ENCODE measurements around the gene CDC42BPA. TPM values are rescaled to one million over a fixed set of nuclear protein-coding genes. Genes with fewer than 3 reads are reported as not detected.

CDC42BPA gene
- total and polyA plus RNA-seq, 2 experiments from 2014 or later = 28.6 to 39.1 TPM

DNA sequence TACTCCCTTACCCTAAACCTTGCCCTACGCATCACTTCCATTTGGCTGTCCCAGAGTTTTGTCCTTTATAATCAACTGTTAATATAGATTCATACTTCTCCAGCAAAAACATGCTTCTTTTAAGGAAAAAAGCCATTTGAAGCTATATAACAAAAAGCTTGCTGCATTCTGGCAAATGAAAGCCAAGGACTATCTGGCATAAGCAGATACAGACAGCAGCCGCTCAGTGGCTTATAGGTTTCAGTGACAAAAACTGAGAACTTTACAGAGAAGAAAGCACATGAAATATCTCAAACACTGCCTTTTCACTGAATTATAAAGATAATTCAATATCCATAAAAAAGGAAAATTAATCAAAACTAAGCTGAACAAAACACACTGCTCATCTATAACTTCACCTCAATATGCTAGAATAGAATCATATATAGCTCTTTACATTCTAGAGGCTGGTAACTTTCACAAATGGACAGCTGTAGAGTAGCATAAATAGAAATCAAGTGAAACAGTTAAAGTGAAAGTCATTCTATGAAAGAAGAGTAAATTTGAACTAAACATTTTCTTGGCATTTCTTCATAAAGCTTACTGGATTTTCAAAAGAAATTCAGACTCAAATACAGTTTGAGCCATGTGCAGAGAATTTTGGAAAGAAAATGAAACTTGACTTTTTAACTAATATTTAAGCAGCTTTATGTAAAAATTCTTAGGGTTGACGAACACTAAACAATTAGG, 19.6 kb downstream of the CDC42BPA start:
- Histone ChIP-seq H4K20me1 (ENCODE audit: insufficient read depth) (0 out of 2 replicates have a peak, but pooled peaks cover 4% of the 10 kb centered on the region), H2AFZ (no peak overlapping the region), H3K4me3 (peak overlapping the region; percentile 64), H3K4me1 (ENCODE audit: insufficient read depth) (peaks cover 22% of the 10 kb centered on the region), H3K27me3 (replicated peaks; ENCODE audit: insufficient read depth) (no peaks in the 10 kb centered on the region), H3K36me3 (ENCODE audit: low read depth) (no peaks in the 10 kb centered on the region), H3K9me2 (ENCODE audit: insufficient read depth) (no peaks in the 10 kb centered on the region), H3F3A (ENCODE audit: insufficient read depth) (peaks cover 36% of the 10 kb centered on the region), H3K9me3 (ENCODE audit: low read depth) (no peaks in the 10 kb centered on the region), H3K27ac (peak overlapping the region; percentile 70), H3K4me2 (ENCODE audit: unreplicated experiment) (peak overlapping the region; percentile 93), H3K9ac (peak overlapping the region; percentile 56), H3K79me2 (ENCODE audit: insufficient read depth) (peaks cover 100% of the 10 kb centered on the region)
- TF ChIP-seq EZH2 (IDR thresholded peaks at IDR 0.05; ENCODE audit: insufficient read depth, poor library complexity, severe bottlenecking) = no peak
- TF ChIP-seq EZH2phosphoT487 (IDR thresholded peaks at IDR 0.05; ENCODE audit: insufficient read depth, low read depth) = no peak
- DNase-seq = peak; percentile 24
- in situ Hi-C loops (cut with MboI) = no loop called here
- WGBS, 2 experiments (ENCODE audit: low coverage in 1 of 2, low lambda C conversion rate in 2 of 2, missing lambda C conversion rate in 2 of 2) = 50 to 60% methylated on average over 3 of the region's 3 CpGs

DNA sequence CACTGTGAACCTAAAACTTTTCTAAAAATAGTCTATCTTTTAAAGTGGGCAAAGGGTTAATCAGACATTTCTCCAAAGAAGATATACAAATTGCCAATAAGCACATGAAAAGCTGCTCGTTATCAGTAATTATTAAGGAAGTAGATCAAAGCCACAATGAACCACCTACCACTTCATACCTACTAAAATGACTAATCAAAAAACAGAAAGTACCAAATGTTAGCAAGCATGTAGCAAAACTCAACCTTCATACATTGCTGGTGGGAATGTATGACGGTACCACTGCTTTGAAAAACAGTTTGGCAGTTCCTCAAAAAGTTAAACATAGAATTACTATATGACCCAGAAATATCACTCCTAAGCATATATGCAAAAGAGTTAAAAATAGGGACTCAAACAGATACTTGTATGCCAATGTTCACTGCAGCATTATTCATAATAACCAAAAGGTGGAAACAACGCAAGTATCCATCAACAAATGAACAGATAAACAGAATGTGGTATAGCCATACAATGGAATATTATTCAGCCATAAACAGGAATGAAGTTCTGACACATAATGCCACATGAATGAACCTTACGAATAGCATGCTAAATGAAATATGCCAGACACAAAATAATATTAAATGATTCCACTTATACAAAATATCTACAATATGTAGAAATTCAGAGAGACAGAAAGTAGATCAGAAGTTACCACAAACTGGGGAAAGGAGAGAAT, 21.1 kb downstream of the CDC42BPA start:
- H3K36me3 ChIP-seq (ENCODE audit: low read depth) = no peaks in the 10 kb centered on the region
- H3F3A ChIP-seq (ENCODE audit: insufficient read depth) = peaks cover 36% of the 10 kb centered on the region
- no peaks in the 10 kb centered on the region for H3K9me3 ChIP-seq (ENCODE audit: low read depth)
- peaks cover 22% of the 10 kb centered on the region for H3K4me1 ChIP-seq (ENCODE audit: insufficient read depth)
- no peaks in the 10 kb centered on the region for H3K27me3 ChIP-seq (replicated peaks; ENCODE audit: insufficient read depth)
- H4K20me1 ChIP-seq (ENCODE audit: insufficient read depth) = peaks cover 9% of the 10 kb centered on the region; the same call in 1 of the 2 replicates
- 92 to 96% methylated on average over 4 of the region's 4 CpGs for WGBS, 2 experiments (ENCODE audit: low coverage in 1 of 2, low lambda C conversion rate in 2 of 2, missing lambda C conversion rate in 2 of 2)
- no peak for TF ChIP-seq EZH2phosphoT487 (IDR thresholded peaks at IDR 0.05; ENCODE audit: insufficient read depth, low read depth)
- TF ChIP-seq EZH2 (IDR thresholded peaks at IDR 0.05; ENCODE audit: insufficient read depth, poor library complexity, severe bottlenecking) = no peak
- H3K9me2 ChIP-seq (ENCODE audit: insufficient read depth) = no peaks in the 10 kb centered on the region
- H3K4me3 ChIP-seq = no peak overlapping the region
- H3K4me2 ChIP-seq (ENCODE audit: unreplicated experiment) = no peak overlapping the region
- no peak overlapping the region for H3K9ac ChIP-seq
- no peak overlapping the region for H2AFZ ChIP-seq
- H3K79me2 ChIP-seq (ENCODE audit: insufficient read depth) = peaks cover 100% of the 10 kb centered on the region
- in situ Hi-C loops (cut with MboI) = no loop called here
- no peak for DNase-seq
- H3K27ac ChIP-seq = no peak overlapping the region

DNA sequence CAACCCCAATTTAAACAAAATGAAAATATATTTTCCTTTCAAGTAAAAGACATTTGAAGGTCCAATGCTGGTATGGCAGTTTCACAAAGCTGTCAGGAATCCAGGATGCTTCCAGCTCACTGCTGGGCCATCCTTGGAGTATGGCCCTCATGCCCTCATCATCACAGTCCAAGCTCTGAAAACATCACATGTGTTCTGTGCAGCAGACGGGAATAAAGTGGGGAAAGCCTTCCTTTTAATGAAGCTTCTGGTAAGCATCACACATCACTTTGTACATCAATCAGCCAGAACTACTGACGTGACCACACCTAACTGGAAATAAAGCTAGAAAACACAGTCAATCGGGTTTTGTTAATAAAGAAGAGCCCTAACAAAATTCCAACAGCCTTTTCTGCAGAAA, 22.7 kb downstream of the CDC42BPA start:
- in situ Hi-C loops (cut with MboI) = no loop called here
- Histone ChIP-seq H3K36me3 (ENCODE audit: low read depth) (no peaks in the 10 kb centered on the region), H3K27me3 (replicated peaks; ENCODE audit: insufficient read depth) (no peaks in the 10 kb centered on the region), H3K4me3 (no peak overlapping the region), H3K79me2 (ENCODE audit: insufficient read depth) (peaks cover 100% of the 10 kb centered on the region), H3K27ac (no peak overlapping the region), H2AFZ (no peak overlapping the region), H3K4me2 (ENCODE audit: unreplicated experiment) (no peak overlapping the region), H3K4me1 (ENCODE audit: insufficient read depth) (peaks cover 22% of the 10 kb centered on the region), H3K9me3 (ENCODE audit: low read depth) (no peaks in the 10 kb centered on the region), H3K9ac (no peak overlapping the region), H3F3A (ENCODE audit: insufficient read depth) (peaks cover 36% of the 10 kb centered on the region), H4K20me1 (ENCODE audit: insufficient read depth) (peaks cover 9% of the 10 kb centered on the region; the same call in 1 of the 2 replicates), H3K9me2 (ENCODE audit: insufficient read depth) (no peaks in the 10 kb centered on the region)
- 46 to 48% methylated on average over 3 of the region's 3 CpGs for WGBS, 2 experiments (ENCODE audit: low coverage in 1 of 2, low lambda C conversion rate in 2 of 2, missing lambda C conversion rate in 2 of 2)
- DNase-seq = no peak
- TF ChIP-seq EZH2phosphoT487 (IDR thresholded peaks at IDR 0.05; ENCODE audit: insufficient read depth, low read depth) (no peak), EZH2 (IDR thresholded peaks at IDR 0.05; ENCODE audit: insufficient read depth, poor library complexity, severe bottlenecking) (no peak)

DNA sequence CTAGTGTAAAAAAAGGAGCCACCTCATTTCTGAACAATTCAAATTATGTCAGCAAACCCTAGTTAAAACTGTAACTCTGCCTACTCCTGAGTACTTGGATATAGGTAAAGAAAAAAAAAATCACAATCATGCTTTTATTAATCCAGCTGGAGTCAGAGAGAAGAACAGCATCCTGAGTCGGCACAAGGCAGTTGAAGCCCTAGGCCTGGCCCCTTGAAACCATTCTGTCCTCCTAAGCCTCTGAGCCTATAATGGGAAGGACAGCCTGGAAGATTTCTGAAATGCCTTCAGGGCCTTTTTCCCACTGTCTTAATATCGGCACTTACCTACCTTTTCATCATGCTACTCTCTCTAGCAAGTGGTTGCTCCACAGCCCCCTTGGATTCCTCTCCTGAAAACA, 32.5 kb downstream of the CDC42BPA start:
- Histone ChIP-seq H3F3A (ENCODE audit: insufficient read depth) (no peaks in the 10 kb centered on the region), H3K27ac (no peak overlapping the region), H3K9ac (no peak overlapping the region), H3K9me3 (ENCODE audit: low read depth) (no peaks in the 10 kb centered on the region), H3K9me2 (ENCODE audit: insufficient read depth) (no peaks in the 10 kb centered on the region), H3K79me2 (ENCODE audit: insufficient read depth) (peaks cover 100% of the 10 kb centered on the region), H3K36me3 (ENCODE audit: low read depth) (no peaks in the 10 kb centered on the region), H3K27me3 (replicated peaks; ENCODE audit: insufficient read depth) (no peaks in the 10 kb centered on the region), H3K4me2 (ENCODE audit: unreplicated experiment) (no peak overlapping the region), H2AFZ (no peak overlapping the region), H3K4me1 (ENCODE audit: insufficient read depth) (no peaks in the 10 kb centered on the region), H3K4me3 (no peak overlapping the region), H4K20me1 (ENCODE audit: insufficient read depth) (peaks cover 3% of the 10 kb centered on the region; the same call in 1 of the 2 replicates)
- in situ Hi-C loops (cut with MboI) = no loop called here
- no peak for DNase-seq
- TF ChIP-seq EZH2 (IDR thresholded peaks at IDR 0.05; ENCODE audit: insufficient read depth, poor library complexity, severe bottlenecking) = no peak
- no peak for TF ChIP-seq EZH2phosphoT487 (IDR thresholded peaks at IDR 0.05; ENCODE audit: insufficient read depth, low read depth)
- 91 to 96% methylated on average over 2 of the region's 2 CpGs for WGBS, 2 experiments (ENCODE audit: low coverage in 1 of 2, low lambda C conversion rate in 2 of 2, missing lambda C conversion rate in 2 of 2)

Measured in GM23248 (cell line).